HepG2 (cell line): ENCODE data around the gene F8. TPM values are rescaled to one million over a fixed set of nuclear protein-coding genes. Genes with fewer than 3 reads are reported as not detected.

Source experiments
- ATAC-seq: fragments of 200-7000 bp; cut with Tn5 transposase; 3 replicates; pipeline ENCODE4 v1.9.1; 2020; ENCODE audit warnings: mild to moderate bottlenecking, moderate library complexity
- BruUV-seq: library from RNA; stranded (reverse); fragments of 400-500 nt; replicated peaks from 2 replicates; lab custom pipeline; 2021; lab: Mats Ljungman, UMichigan
- CTCF ChIA-PET: fragments of 300-600 bp; formaldehyde crosslinking; extraction: SDS; loops from one replicate; lab custom pipeline; 2021; ENCODE audit warnings: low total read pairs, inconsistent platforms, low intra/inter-chr PET ratio; lab: Yijun Ruan, JAX
- POLR2A ChIA-PET: fragments of 350-600 bp; sonication (Branson Sonifier 250); formaldehyde crosslinking; loops from one replicate; lab custom pipeline; 2020; ENCODE audit warnings: antibody characterized with exemption, inconsistent platforms; lab: Yijun Ruan, JAX
- DNase-seq: peaks from one replicate; pipeline ENCODE4 v3.0.0-alpha.2; 2015; ENCODE audit warnings: low spot score
- FAIRE-seq: peaks from 3 replicates; lab custom pipeline; 2011; peaks lifted over from hg19 to GRCh38; lab: Jason Lieb, UNC
- H2AFZ ChIP-seq: one replicate; pipeline ENCODE4 v1.6.1; 2011; ENCODE audit warnings: low read length, inconsistent platforms
- H3K27ac ChIP-seq: fragments of 300-600 bp; 3 replicates; pipeline ENCODE4 v1.8.0; 2011; ENCODE audit warnings: mixed run types, mild to moderate bottlenecking, mixed read lengths, low read length, inconsistent platforms; ENCODE audit not compliant: insufficient read depth; ENCODE audit errors: extremely low read length
- H3K27me3 ChIP-seq, 2 experiments: fragments of 200-600 bp in 1 of 2; 2 replicates in 1 of 2; 3 replicates in 1 of 2; pipeline versions ENCODE4 v1.6.0 to v1.8.0; 2011; ENCODE audit warnings: low read length in 2 of 2, mild to moderate bottlenecking in 2 of 2, moderate library complexity in 2 of 2, inconsistent platforms in 1 of 2; ENCODE audit not compliant: insufficient read depth in 2 of 2, control insufficient read depth in 1 of 2
- H3K36me3 ChIP-seq, 2 experiments: fragments of 200-600 bp in 1 of 2; replicated peaks in 1 of 2; 2 replicates in 1 of 2; 3 replicates in 1 of 2; pipeline versions ENCODE4 v1.5.1 to v1.8.0; 2011; ENCODE audit warnings: low read length in 2 of 2, inconsistent platforms in 1 of 2; ENCODE audit not compliant: insufficient read depth in 2 of 2, control insufficient read depth in 1 of 2
- H3K4me1 ChIP-seq: 2 replicates; pipeline ENCODE4 v1.5.1; 2012; ENCODE audit warnings: low read length, inconsistent platforms; ENCODE audit not compliant: insufficient read depth
- H3K4me2 ChIP-seq: 2 replicates; pipeline ENCODE4 v1.6.0; 2011; ENCODE audit warnings: low read depth, low read length, inconsistent platforms
- H3K4me3 ChIP-seq, 3 experiments: fragments of 200-600 bp in 1 of 3; sonication (generic), shearing (Covaris generic) in 1 of 3; replicated peaks in 1 of 3; 2 replicates each; pipeline ENCODE4 v1.5.1; 2011 to 2016; ENCODE audit warnings: low read length in 3 of 3, inconsistent platforms in 2 of 3, low read depth in 2 of 3, mild to moderate bottlenecking in 2 of 3, control low read depth in 1 of 3, mixed read lengths in 1 of 3; ENCODE audit not compliant: insufficient read depth in 1 of 3
- H3K79me2 ChIP-seq: one replicate; pipeline ENCODE4 v1.6.1; 2011; ENCODE audit warnings: low read length, inconsistent platforms; ENCODE audit not compliant: insufficient read depth
- H3K9ac ChIP-seq: 2 replicates; pipeline ENCODE4 v1.6.0; 2011; ENCODE audit warnings: mild to moderate bottlenecking, low read depth, low read length, inconsistent platforms; ENCODE audit not compliant: insufficient read depth
- H3K9me3 ChIP-seq: 2 replicates; pipeline ENCODE4 v1.5.1; 2012; ENCODE audit warnings: mild to moderate bottlenecking, low read length
- H4K20me1 ChIP-seq: 2 replicates; pipeline ENCODE4 v1.6.0; 2011; ENCODE audit warnings: inconsistent platforms, mild to moderate bottlenecking, low read length, moderate library complexity; ENCODE audit not compliant: insufficient read depth
- CTCF ChIP-seq: sonication (generic); formaldehyde crosslinking; IDR thresholded peaks from 2 replicates; pipeline ENCODE4 v1.5.0; 2020; ENCODE audit warnings: mild to moderate bottlenecking, missing genetic modification reagents, moderate library complexity
- SMC3 ChIP-seq: IDR thresholded peaks from 2 replicates; pipeline ENCODE4 v1.6.1; 2011; ENCODE audit warnings: low read length, improper control_type of control experiment
- STAG1 ChIP-seq: sonication (generic); formaldehyde crosslinking; IDR thresholded peaks from 2 replicates; pipeline ENCODE4 v1.4.0; 2020; ENCODE audit warnings: missing genetic modification reagents
- WGBS: methylation state at CpG from one replicate; pipeline ENCODE4 v1.1.6; 2017; ENCODE audit warnings: low lambda C conversion rate; 5-methylcytosine and 5-hydroxymethylcytosine counted together
- in situ Hi-C: cut with HindIII; loops from 2 replicates; pipeline ENCODE4 v1.10.0; 2017; ENCODE audit warnings: low pct_unique_long_range_greater_than_20kb; ENCODE audit not compliant: extremely low pct_ligation_motif_present
- intact Hi-C: fragments of 100-400 bp; cut with micrococcal nuclease; formaldehyde crosslinking; loops from one replicate; pipeline ENCODE4 v1.10.0; 2022; ENCODE audit not compliant: unreplicated experiment
- polyA plus RNA-seq, 8 experiments: library from polyadenylated mRNA; depleted of rRNA in 3 of 8; stranded (reverse) in 7 of 8; unstranded in 1 of 8; fragments of >200 nt; fragmentation: Illumina TruSeq in 4 of 8; extraction: Trizol in 4 of 8; gene quantifications; 2 replicates each; pipeline versions ENCODE4 v1.2.1 to v1.2.3, GENCODE V29; 2011 to 2016; ENCODE audit warnings: low read depth in 4 of 8, missing spikeins in 1 of 8, mixed read lengths in 1 of 8; ENCODE audit not compliant: insufficient read depth in 1 of 8
- total RNA-seq, 5 experiments: library from RNA; depleted of rRNA; stranded (reverse); fragments of >200 nt; fragmentation: Illumina TruSeq; extraction: Trizol; gene quantifications; 2 replicates each; pipeline ENCODE4 v1.2.3, GENCODE V29; 2016; ENCODE audit warnings: low read depth in 1 of 5
- TF ChIP-seq, protein P1 (sequence below): sonication (generic); formaldehyde crosslinking; IDR thresholded peaks from 2 replicates; pipeline ENCODE4 v1.8.0; 2022; ENCODE audit warnings: missing genetic modification reagents, mild to moderate bottlenecking, inconsistent platforms, borderline replicate concordance

Gene F8
- total and polyA plus RNA-seq, 2 of the 13 experiments (the other 11 are each of a cell fraction or from before 2014, with no cell fraction given): 0.29 to 0.61 TPM

DNA sequence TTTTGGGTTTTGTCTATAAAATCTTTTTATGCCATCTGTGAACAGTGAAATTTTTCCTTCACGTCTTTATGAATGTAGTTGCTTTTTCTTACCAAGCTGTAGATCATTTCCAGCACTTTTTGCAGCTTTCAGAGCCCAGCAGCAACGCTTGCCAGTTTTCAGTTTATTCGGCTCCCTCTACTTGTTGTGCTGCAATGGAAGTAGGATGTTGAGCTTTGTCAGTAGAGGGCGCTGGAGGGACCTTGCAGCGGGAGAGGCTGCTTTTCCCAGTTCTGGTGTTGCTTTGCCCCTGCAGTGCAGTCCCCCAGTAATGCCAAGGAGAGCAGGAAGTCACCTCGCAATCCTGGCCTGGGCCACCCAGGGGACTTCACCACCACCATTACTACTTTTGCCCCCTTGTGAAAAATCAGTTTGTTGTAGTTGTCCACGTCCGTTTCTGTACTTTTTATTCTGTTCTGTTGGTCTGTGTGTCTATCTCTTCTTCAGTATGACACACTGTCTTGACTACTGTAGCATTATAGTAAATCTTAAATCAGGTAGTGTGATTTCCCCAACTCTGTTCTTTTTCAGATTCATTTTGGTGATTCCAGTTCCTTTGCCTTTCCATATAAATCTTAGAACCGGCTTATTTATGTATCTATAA, 26.6 kb upstream of the F8 start:
- H3K4me3 ChIP-seq: no peak overlapping the region
- DNase-seq: peak; percentile 35
- peaks cover 2 to 3% of the 10 kb centered on the region in 2 experiments; a peak in 3 of 5 replicates for H3K36me3 ChIP-seq
- no TSS peak for BruUV-seq
- in situ Hi-C loops: no loop called here
- H3K27ac ChIP-seq: no peak overlapping the region
- no peaks in the 10 kb centered on the region for H3K27me3 ChIP-seq
- POLR2A ChIA-PET: no interaction called here
- CTCF ChIA-PET: no interaction called here
- no peak overlapping the region for H2AFZ ChIP-seq
- H3K4me1 ChIP-seq: no peaks in the 10 kb centered on the region
- TF ChIP-seq, protein P1, sequence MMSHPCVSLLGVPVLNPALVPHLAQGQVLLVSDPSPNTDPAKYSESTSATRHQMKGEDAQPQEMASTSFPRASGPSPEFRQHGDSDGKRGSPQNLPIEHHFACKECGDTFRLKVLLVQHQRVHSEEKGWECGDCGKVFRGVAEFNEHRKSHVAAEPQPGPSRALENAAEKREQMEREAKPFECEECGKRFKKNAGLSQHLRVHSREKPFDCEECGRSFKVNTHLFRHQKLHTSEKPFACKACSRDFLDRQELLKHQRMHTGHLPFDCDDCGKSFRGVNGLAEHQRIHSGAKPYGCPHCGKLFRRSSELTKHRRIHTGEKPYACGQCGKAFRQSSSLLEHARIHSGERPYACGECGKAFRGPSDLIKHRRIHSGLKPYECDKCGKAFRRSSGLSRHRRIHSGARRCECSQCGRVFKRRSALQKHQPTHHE (CRISPR knock-in tag): no peak
- TF ChIP-seq CTCF: peak; percentile 74
- peak; percentile 34; the same call in 1 of the 2 replicates for TF ChIP-seq SMC3
- TF ChIP-seq STAG1: peak; percentile 41
- TF ChIP-seq, all 625 proteins: peak for 3
- Histone ChIP-seq H3K9ac (no peak overlapping the region), H4K20me1 (no peaks in the 10 kb centered on the region), H3K79me2 (no peaks in the 10 kb centered on the region), H3K9me3 (no peaks in the 10 kb centered on the region), H3K4me2 (no peak overlapping the region)
- ATAC-seq (peak; percentile 69), FAIRE-seq (peak; percentile 72)
- 67% methylated on average over 7 of the region's 9 CpGs for WGBS
- intact Hi-C loops: no loop called here
